Liver (tissue), 9 donors: ENCODE data around the gene PLCL1. TPM values are rescaled to one million over a fixed set of nuclear protein-coding genes. Genes with fewer than 3 reads are reported as not detected.

Source experiments
- DNase-seq: peaks from one replicate; pipeline ENCODE4 v3.0.0-alpha.2; 2017; ENCODE audit warnings: low spot score
- H3K27ac ChIP-seq, 2 donors: one replicate each; pipeline ENCODE4 v1.7.0; 2013; ENCODE audit warnings: inconsistent platforms in 2 of 2, low read length in 2 of 2, control low read depth in 1 of 2, low read depth in 1 of 2, mild to moderate bottlenecking in 1 of 2
- H3K27me3 ChIP-seq, 4 donors: one replicate each; pipeline versions ENCODE4 v1.6.1 to v1.7.0; 2013; ENCODE audit warnings: low read length in 3 of 4, inconsistent platforms in 1 of 4, mild to moderate bottlenecking in 1 of 4, moderate library complexity in 1 of 4; ENCODE audit not compliant: control insufficient read depth in 4 of 4, insufficient read depth in 4 of 4
- H3K36me3 ChIP-seq, 4 donors: one replicate each; pipeline versions ENCODE4 v1.6.1 to v1.7.0; 2013; ENCODE audit warnings: low read length in 3 of 4, mild to moderate bottlenecking in 3 of 4, low read depth in 1 of 4, moderate library complexity in 1 of 4; ENCODE audit not compliant: control insufficient read depth in 4 of 4, insufficient read depth in 3 of 4
- H3K4me1 ChIP-seq, 4 donors: one replicate each; pipeline versions ENCODE4 v1.6.1 to v1.7.0; 2013; ENCODE audit warnings: low read length in 3 of 4, mild to moderate bottlenecking in 3 of 4, moderate library complexity in 1 of 4; ENCODE audit not compliant: control insufficient read depth in 4 of 4, insufficient read depth in 4 of 4
- H3K4me3 ChIP-seq, 3 donors: one replicate each; pipeline versions ENCODE4 v1.6.1 to v1.7.0; 2013; ENCODE audit warnings: low read length in 3 of 3, control low read depth in 1 of 3, low read depth in 1 of 3, mild to moderate bottlenecking in 1 of 3
- H3K9ac ChIP-seq, 2 donors: one replicate each; pipeline ENCODE4 v1.7.0; 2013; ENCODE audit warnings: low read length in 2 of 2, mild to moderate bottlenecking in 2 of 2, moderate library complexity in 2 of 2, control low read depth in 1 of 2, low read depth in 1 of 2
- H3K9me3 ChIP-seq, 4 donors: one replicate each; pipeline versions ENCODE4 v1.6.1 to v1.7.0; 2013; ENCODE audit warnings: low read length in 3 of 4; ENCODE audit not compliant: control insufficient read depth in 4 of 4
- ATF3 ChIP-seq: IDR thresholded peaks from 2 replicates; pipeline ENCODE4 v1.6.1; 2016; ENCODE audit warnings: antibody characterized with exemption
- CTCF ChIP-seq: fragments of 150-350 bp; IDR thresholded peaks from 2 replicates; pipeline ENCODE4 v1.5.1; 2017; ENCODE audit warnings: improper control_type of control experiment, low read depth, low read length; ENCODE audit not compliant: missing input control
- EGR1 ChIP-seq, 2 donors: IDR thresholded peaks; 2 replicates each; pipeline ENCODE4 v1.6.1; 2016 to 2018; ENCODE audit warnings: antibody characterized with exemption in 2 of 2, low read depth in 2 of 2
- FOXA1 ChIP-seq: IDR thresholded peaks from 2 replicates; pipeline ENCODE4 v1.6.1; 2016; ENCODE audit warnings: antibody characterized with exemption
- FOXA2 ChIP-seq: IDR thresholded peaks from 2 replicates; pipeline ENCODE4 v1.6.1; 2016; ENCODE audit warnings: antibody characterized with exemption
- HNF4A ChIP-seq, 2 donors: conservative IDR thresholded peaks; 2 replicates each; pipeline ENCODE4 v1.6.1; 2016; ENCODE audit warnings: antibody characterized with exemption in 2 of 2, mild to moderate bottlenecking in 2 of 2
- JUND ChIP-seq, 2 donors: IDR thresholded peaks; 2 replicates each; pipeline ENCODE4 v1.6.1; 2016; ENCODE audit warnings: antibody characterized with exemption in 2 of 2
- MAX ChIP-seq: IDR thresholded peaks from 2 replicates; pipeline ENCODE4 v1.6.1; 2016; ENCODE audit warnings: antibody characterized with exemption
- NR2F2 ChIP-seq: IDR thresholded peaks from 2 replicates; pipeline ENCODE4 v1.6.1; 2016; ENCODE audit warnings: antibody characterized with exemption
- RAD21 ChIP-seq, 2 donors: IDR thresholded peaks; 2 replicates each; pipeline ENCODE4 v1.6.1; 2016; ENCODE audit warnings: antibody characterized with exemption in 2 of 2, mild to moderate bottlenecking in 2 of 2
- REST ChIP-seq: IDR thresholded peaks from 2 replicates; pipeline ENCODE4 v1.6.1; 2016; ENCODE audit warnings: antibody characterized with exemption, mild to moderate bottlenecking
- RXRA ChIP-seq, 2 donors: IDR thresholded peaks; 2 replicates each; pipeline ENCODE4 v1.6.1; 2017 to 2018; ENCODE audit warnings: antibody characterized with exemption in 2 of 2, mild to moderate bottlenecking in 1 of 2
- TAF1 ChIP-seq: conservative IDR thresholded peaks from 2 replicates; pipeline ENCODE4 v1.6.1; 2016; ENCODE audit warnings: antibody characterized with exemption, mild to moderate bottlenecking
- YY1 ChIP-seq: IDR thresholded peaks from 2 replicates; pipeline ENCODE4 v1.6.1; 2016; ENCODE audit warnings: antibody characterized with exemption, mild to moderate bottlenecking
- ZBTB33 ChIP-seq: IDR thresholded peaks from 2 replicates; pipeline ENCODE4 v1.6.1; 2016; ENCODE audit warnings: antibody characterized with exemption
- WGBS: extraction: QIAGEN DNeasy Blood & Tissue Kit; methylation state at CpG from one replicate; pipeline ENCODE4 v1.1.7; 2013; 5-methylcytosine and 5-hydroxymethylcytosine counted together
- polyA plus RNA-seq, 2 donors: library from polyadenylated mRNA; stranded (reverse) in 1 of 2; unstranded in 1 of 2; fragments of 200-250 nt in 1 of 2; fragments of >200 nt in 1 of 2; fragmentation: Nextera tagmentation in 1 of 2; extraction: Ambion mirVana in 1 of 2; gene quantifications; one replicate each; pipeline versions ENCODE4 v1.2.1 to v1.2.3, GENCODE V29; 2013 to 2015
- total RNA-seq, 2 donors: library from RNA; depleted of rRNA; stranded (reverse); fragments of >200 nt; gene quantifications; one replicate each; pipeline ENCODE4 v1.2.3, GENCODE V29; 2014
- donor health status: healthy.
- donor health status: healthy.
- donor health status: healthy.
- donor health status: healthy.
- donor health status: healthy.

PLCL1 gene
- total and polyA plus RNA-seq, 4 donors, result 0.08 to 0.59 (median 0.31) TPM

- TF ChIP-seq EGR1 (IDR thresholded peaks at IDR 0.05; ENCODE audit: low read depth in 2 of 2) (no peak), YY1 (no peak), HNF4A (conservative IDR thresholded peaks at IDR 0.05) (no peak), JUND (IDR thresholded peaks at IDR 0.05) (no peak), FOXA1 (no peak), RAD21 (IDR thresholded peaks at IDR 0.05) (no peak), RXRA (IDR thresholded peaks at IDR 0.05) (no peak), FOXA2 (no peak), TAF1 (no peak), MAX (no peak)
- no peak overlapping the region for H3K4me3 ChIP-seq
- H3K36me3 ChIP-seq, result no peaks in the 10 kb centered on the region
- WGBS, result 69% methylated on average over 4 of the region's 4 CpGs
- H3K9ac ChIP-seq, result no peak overlapping the region
- no peaks in the 10 kb centered on the region for H3K4me1 ChIP-seq
- no peak for DNase-seq
- no peak overlapping the region for H3K27ac ChIP-seq
- no peaks in the 10 kb centered on the region for H3K9me3 ChIP-seq
- no peaks in the 10 kb centered on the region for H3K27me3 ChIP-seq
Observed at GRCh38 chr2:197926673-197927072, 122.3 kb downstream of the PLCL1 start.

GRCh38 chr2:197927994-197928393 lies 123.6 kb downstream of the PLCL1 start:
- H3K36me3 ChIP-seq, result no peaks in the 10 kb centered on the region
- no peak overlapping the region for H3K9ac ChIP-seq
- no peaks in the 10 kb centered on the region for H3K4me1 ChIP-seq
- H3K4me3 ChIP-seq, result no peak overlapping the region
- H3K27ac ChIP-seq, result no peak overlapping the region
- no peak for DNase-seq
- TF ChIP-seq NR2F2, result no peak
- no peak for TF ChIP-seq YY1
- TF ChIP-seq TAF1, result no peak
- no peak for TF ChIP-seq HNF4A (conservative IDR thresholded peaks at IDR 0.05)
- TF ChIP-seq RAD21 (IDR thresholded peaks at IDR 0.05), result no peak
- TF ChIP-seq FOXA2, result no peak
- no peak for TF ChIP-seq RXRA (IDR thresholded peaks at IDR 0.05)
- no peak for TF ChIP-seq ATF3
- no peak for TF ChIP-seq CTCF
- no peak for TF ChIP-seq MAX
- no peak for TF ChIP-seq FOXA1
- H3K27me3 ChIP-seq, result no peaks in the 10 kb centered on the region
- no peaks in the 10 kb centered on the region for H3K9me3 ChIP-seq

- no peaks in the 10 kb centered on the region for H3K9me3 ChIP-seq
- WGBS, result 74% methylated on average over 5 of the region's 5 CpGs
- no peaks in the 10 kb centered on the region for H3K4me1 ChIP-seq
- no peak for DNase-seq
- no peak overlapping the region for H3K27ac ChIP-seq
- H3K36me3 ChIP-seq, result no peaks in the 10 kb centered on the region
- H3K4me3 ChIP-seq, result no peak overlapping the region
- no peaks in the 10 kb centered on the region for H3K27me3 ChIP-seq
- H3K9ac ChIP-seq, result no peak overlapping the region
- TF ChIP-seq HNF4A (conservative IDR thresholded peaks at IDR 0.05) (no peak), CTCF (no peak), REST (no peak), ZBTB33 (no peak)
Observed at GRCh38 chr2:197929008-197929885, 124.9 kb downstream of the PLCL1 start.
